A673 (cell line): ENCODE results near the gene CDK17. TPM values are rescaled to one million over a fixed set of nuclear protein-coding genes. Genes with fewer than 3 reads are reported as not detected.
"Not testable (repeated sequence)": the region's sequence is repeated elsewhere in the genome, so short reads cannot be mapped to it uniquely, and the experiment has no call there.

ENCODE experiments used
- BruUV-seq: library from RNA; stranded (reverse); fragments of 400-500 nt; replicated peaks from 2 replicates; lab custom pipeline; 2021; lab: Mats Ljungman, UMichigan
- CTCF ChIA-PET: fragments of 300-600 bp; sonication (Branson Sonifier 250); formaldehyde crosslinking; loops from one replicate; lab custom pipeline; 2022; ENCODE audit warnings: antibody characterized with exemption; lab: Charles Lee
- POLR2A ChIA-PET: fragments of 300-600 bp; sonication (Branson Sonifier 250); formaldehyde crosslinking; loops from one replicate; lab custom pipeline; 2022; ENCODE audit warnings: antibody characterized with exemption; ENCODE audit not compliant: low non-redundant PET; lab: Charles Lee
- DNase-seq: peaks from one replicate; pipeline ENCODE4 v3.0.0-alpha.2; 2015; ENCODE audit warnings: low spot score
- H3K27ac ChIP-seq: fragments of 200-600 bp; sonication (generic); 2 replicates; pipeline ENCODE4 v1.5.1; 2016; ENCODE audit warnings: mixed run types, low read depth, mild to moderate bottlenecking, mixed read lengths, antibody characterized with exemption, low read length; ENCODE audit not compliant: poor library complexity, severe bottlenecking
- H3K27me3 ChIP-seq: fragments of 200-600 bp; sonication (generic); replicated peaks from 2 replicates; pipeline ENCODE4 v1.6.1; 2017; ENCODE audit warnings: mixed run types, low read depth, mild to moderate bottlenecking, mixed read lengths, antibody characterized with exemption, low read length; ENCODE audit not compliant: insufficient read depth, poor library complexity
- H3K36me3 ChIP-seq: fragments of 200-600 bp; sonication (generic); 2 replicates; pipeline ENCODE4 v1.6.1; 2016; ENCODE audit warnings: mixed run types, mild to moderate bottlenecking, mixed read lengths, antibody characterized with exemption, low read length; ENCODE audit not compliant: insufficient read depth, poor library complexity, severe bottlenecking
- H3K4me1 ChIP-seq: fragments of 200-600 bp; sonication (generic); 2 replicates; pipeline ENCODE4 v1.6.1; 2017; ENCODE audit warnings: mixed run types, mild to moderate bottlenecking, mixed read lengths, antibody characterized with exemption, low read length; ENCODE audit not compliant: insufficient read depth, poor library complexity, severe bottlenecking
- H3K4me3 ChIP-seq: fragments of 200-600 bp; sonication (generic); 2 replicates; pipeline ENCODE4 v1.5.1; 2016; ENCODE audit warnings: low read depth, mixed run types, mild to moderate bottlenecking, mixed read lengths, low read length; ENCODE audit not compliant: poor library complexity, severe bottlenecking
- H3K9me3 ChIP-seq: fragments of 200-600 bp; sonication (generic); 2 replicates; pipeline ENCODE4 v1.6.1; 2016; ENCODE audit warnings: mixed run types, low read depth, mild to moderate bottlenecking, mixed read lengths, antibody characterized with exemption, low read length; ENCODE audit not compliant: poor library complexity, severe bottlenecking
- EZH2 ChIP-seq: fragments of 200-600 bp; sonication (generic); IDR thresholded peaks from 2 replicates; pipeline ENCODE4 v1.6.1; 2017; ENCODE audit warnings: borderline replicate concordance, low read depth, mild to moderate bottlenecking, mixed read lengths, antibody characterized with exemption, low read length; ENCODE audit not compliant: poor library complexity, severe bottlenecking
- intact Hi-C: fragments of 100-400 bp; cut with micrococcal nuclease; formaldehyde crosslinking; loops from one replicate; pipeline ENCODE4 v1.10.0; 2022; ENCODE audit not compliant: unreplicated experiment
- total RNA-seq: library from RNA; stranded (reverse); gene quantifications from 2 replicates; pipeline ENCODE4 v1.2.3, GENCODE V29; 2021
- TF ChIP-seq, protein P1 (sequence below): fragments of 300-800, 200-600 bp; sonication (generic); conservative IDR thresholded peaks from 2 replicates; pipeline ENCODE4 v1.5.1; 2017; ENCODE audit warnings: low read depth, mild to moderate bottlenecking, antibody characterized with exemption, low read length, moderate library complexity, mixed read lengths

CDK17 gene
- total RNA-seq, 1 experiment from 2014 or later, result 34.8 TPM

DNA sequence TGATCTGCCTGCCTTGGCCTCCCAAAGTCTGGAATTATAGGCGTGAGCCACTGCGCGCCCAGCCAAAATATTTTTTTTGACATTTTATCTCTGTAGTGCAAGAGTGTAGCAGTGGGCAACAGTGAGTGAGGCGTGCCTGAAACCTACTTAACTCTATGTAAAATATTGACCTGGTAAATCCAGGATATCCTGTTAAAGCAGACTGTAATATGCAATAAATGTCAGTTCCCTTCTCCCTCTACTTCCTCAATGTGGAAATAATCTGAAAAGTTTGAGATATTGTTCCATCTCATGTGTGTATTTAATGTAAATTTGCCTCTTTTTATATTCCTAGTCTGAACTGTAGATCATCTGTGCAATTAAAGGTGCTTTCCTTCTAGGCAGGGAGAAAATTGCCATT is 9.5 kb upstream of the CDK17 start:
- intact Hi-C loops, result no loop called here
- no peak overlapping the region for H3K27ac ChIP-seq
- H3K36me3 ChIP-seq, result no peaks in the 10 kb centered on the region
- ChIA-PET CTCF (no interaction called here), POLR2A (no interaction called here)
- BruUV-seq, result no TSS peak
- H3K4me1 ChIP-seq, result no peaks in the 10 kb centered on the region
- H3K4me3 ChIP-seq, result no peak overlapping the region
- no peak for TF ChIP-seq EZH2
- TF ChIP-seq, protein P1, sequence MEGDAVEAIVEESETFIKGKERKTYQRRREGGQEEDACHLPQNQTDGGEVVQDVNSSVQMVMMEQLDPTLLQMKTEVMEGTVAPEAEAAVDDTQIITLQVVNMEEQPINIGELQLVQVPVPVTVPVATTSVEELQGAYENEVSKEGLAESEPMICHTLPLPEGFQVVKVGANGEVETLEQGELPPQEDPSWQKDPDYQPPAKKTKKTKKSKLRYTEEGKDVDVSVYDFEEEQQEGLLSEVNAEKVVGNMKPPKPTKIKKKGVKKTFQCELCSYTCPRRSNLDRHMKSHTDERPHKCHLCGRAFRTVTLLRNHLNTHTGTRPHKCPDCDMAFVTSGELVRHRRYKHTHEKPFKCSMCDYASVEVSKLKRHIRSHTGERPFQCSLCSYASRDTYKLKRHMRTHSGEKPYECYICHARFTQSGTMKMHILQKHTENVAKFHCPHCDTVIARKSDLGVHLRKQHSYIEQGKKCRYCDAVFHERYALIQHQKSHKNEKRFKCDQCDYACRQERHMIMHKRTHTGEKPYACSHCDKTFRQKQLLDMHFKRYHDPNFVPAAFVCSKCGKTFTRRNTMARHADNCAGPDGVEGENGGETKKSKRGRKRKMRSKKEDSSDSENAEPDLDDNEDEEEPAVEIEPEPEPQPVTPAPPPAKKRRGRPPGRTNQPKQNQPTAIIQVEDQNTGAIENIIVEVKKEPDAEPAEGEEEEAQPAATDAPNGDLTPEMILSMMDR, result no peak
- no peaks in the 10 kb centered on the region for H3K27me3 ChIP-seq
- no peaks in the 10 kb centered on the region for H3K9me3 ChIP-seq
- DNase-seq, result no peak

GRCh38 chr12:96408993-96409392 is 8.8 kb upstream of the CDK17 start:
- Histone ChIP-seq H3K36me3 (no peaks in the 10 kb centered on the region), H3K27ac (no peak overlapping the region), H3K4me1 (no peaks in the 10 kb centered on the region), H3K27me3 (no peaks in the 10 kb centered on the region), H3K9me3 (no peaks in the 10 kb centered on the region), H3K4me3 (no peak overlapping the region)
- TF ChIP-seq, protein P1, result no peak
- no peak for TF ChIP-seq EZH2
- POLR2A ChIA-PET, result no interaction called here
- intact Hi-C loops, result no loop called here
- BruUV-seq, result no TSS peak
- CTCF ChIA-PET, result no interaction called here
- no peak for DNase-seq

DNA sequence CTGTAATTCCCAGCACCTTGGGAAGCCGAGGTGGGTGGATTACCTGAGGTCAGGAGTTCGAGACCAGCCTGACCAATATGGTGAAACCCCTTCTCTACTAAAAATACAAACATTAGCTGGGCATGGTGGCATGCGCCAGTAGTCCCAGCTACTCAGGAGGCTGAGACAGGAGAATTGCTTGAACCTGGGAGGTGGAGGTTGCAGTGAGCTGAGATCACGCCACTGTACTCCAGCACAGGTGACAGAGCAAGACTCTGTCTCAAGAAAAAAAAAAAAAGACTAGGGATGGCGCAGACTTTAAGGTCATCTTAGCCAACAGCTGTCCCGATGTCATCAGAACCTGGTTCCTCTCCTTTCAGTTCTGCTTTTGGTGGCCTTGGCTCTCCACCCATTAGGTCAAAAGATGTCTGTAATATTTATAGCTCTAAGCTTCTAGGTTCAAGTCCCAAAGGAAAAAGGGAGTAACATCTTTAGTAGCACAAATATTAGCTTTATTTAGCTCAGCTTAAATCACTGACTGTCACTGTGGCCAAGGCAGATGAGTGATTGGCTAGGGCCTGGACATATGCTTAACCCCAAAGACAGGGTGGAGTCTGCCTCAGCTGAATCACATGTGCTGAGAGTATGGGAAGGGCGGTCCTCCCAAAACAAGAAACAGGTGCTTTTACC is 7.3 kb upstream of the CDK17 start:
- POLR2A ChIA-PET, H3K4me1 ChIP-seq, intact Hi-C loops, H3K4me3 ChIP-seq, H3K36me3 ChIP-seq, H3K27ac ChIP-seq, CTCF ChIA-PET, H3K27me3 ChIP-seq, DNase-seq, BruUV-seq, H3K9me3 ChIP-seq: not testable (repeated sequence)

DNA sequence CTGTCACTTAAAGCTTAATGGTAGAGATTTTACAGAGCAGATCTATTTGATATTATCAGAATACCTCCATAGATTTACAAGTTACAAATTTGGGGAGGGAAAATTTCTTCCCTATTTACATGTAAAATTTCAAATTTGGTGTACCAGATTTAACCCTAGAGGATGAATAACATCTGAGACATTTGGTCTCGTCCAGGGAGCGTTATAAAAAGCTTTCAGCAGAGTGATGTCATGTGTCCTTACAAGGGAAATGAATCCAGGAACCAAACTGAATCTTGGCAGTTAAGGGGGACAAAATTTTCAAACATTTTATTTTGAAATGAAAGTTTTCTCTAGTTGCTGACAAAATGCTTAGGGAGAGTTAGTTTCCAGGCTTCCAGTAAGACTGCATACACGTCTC is 4.5 kb upstream of the CDK17 start:
- no TSS peak for BruUV-seq
- H3K27ac ChIP-seq, result no peak overlapping the region
- no peak overlapping the region for H3K4me3 ChIP-seq
- H3K4me1 ChIP-seq, result peaks cover 8% of the 10 kb centered on the region
- ChIA-PET CTCF (no interaction called here), POLR2A (interaction anchor here (0.5 kb wide), 1 partner anchor 80 kb away, joined by 3 read pairs; no protein-coding TSS in a partner anchor)
- TF ChIP-seq, protein P1, result no peak
- TF ChIP-seq EZH2, result no peak
- no peaks in the 10 kb centered on the region for H3K27me3 ChIP-seq
- H3K36me3 ChIP-seq, result no peaks in the 10 kb centered on the region
- H3K9me3 ChIP-seq, result no peaks in the 10 kb centered on the region
- intact Hi-C loops, result loop anchor here (5.0 kb wide), 1 partner anchor 83 kb away; the partner anchor contains the start of gene CFAP54
- no peak for DNase-seq
